ENCODE results near the gene SLCO4A1.

The SLCO4A1 gene

DNA sequence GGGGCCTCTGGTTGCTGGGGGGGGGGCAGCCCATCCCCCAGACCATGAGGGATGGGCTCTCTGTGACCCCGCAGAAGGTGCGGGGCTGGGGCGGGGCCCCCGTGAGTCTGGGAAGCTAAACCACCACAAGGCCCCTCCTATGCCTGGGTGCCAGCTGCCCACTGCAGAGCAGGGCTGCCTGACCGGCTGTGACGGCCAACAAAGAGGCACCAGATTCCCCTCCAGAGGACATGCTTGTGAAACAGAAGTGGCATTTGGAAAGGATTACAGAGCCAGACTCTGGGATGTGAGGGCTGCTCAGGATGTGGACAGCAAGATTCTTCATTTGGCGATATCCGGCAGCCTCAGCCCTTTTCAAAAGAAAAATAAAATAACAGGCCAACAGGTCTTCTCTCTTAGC lies 49.9 kb downstream of the SLCO4A1 start:
- H3K4me3 ChIP-seq (ENCODE audit: low read depth, low read length), result no peak overlapping the region
- TF ChIP-seq CTCF (IDR thresholded peaks at IDR 0.05; ENCODE audit: borderline replicate concordance, insufficient read depth, low read depth, low read length), result no peak

DNA sequence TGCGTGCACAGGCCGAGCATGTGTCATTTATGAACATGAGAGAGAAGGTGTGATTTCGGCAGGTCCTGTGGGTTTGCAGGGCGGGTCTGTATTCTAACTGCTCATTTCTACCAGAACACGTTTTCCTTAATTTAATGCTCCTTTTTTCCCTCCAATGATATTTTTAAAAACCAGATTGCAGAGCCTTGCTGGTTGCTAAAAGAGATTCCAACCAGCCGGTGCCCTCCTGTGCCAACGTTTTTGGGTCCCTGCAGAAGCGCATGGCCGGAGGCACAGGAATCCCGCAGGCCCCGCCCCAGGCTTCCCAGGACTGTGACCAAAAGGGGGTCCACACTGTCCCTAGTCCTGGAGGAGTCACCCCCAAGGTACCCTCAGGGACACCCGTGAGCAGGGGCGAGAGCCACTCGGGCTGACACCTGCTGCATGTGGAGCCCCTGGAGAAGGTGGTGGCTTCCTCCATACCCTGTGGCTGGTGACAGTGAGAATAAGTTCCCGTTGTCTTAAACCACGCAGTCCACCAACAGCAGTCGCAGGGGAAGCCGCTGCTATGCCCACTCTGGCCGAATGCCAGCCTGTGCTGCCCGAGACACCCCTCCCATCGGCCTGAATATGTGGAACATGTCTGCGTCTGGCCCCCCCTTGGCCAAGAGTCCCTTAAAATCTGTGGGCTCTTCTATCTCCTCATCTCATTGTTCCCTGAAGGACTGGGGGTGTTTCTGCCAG lies 50.7 kb downstream of the SLCO4A1 start:
- TF ChIP-seq CTCF (IDR thresholded peaks at IDR 0.05; ENCODE audit: borderline replicate concordance, insufficient read depth, low read depth, low read length), result no peak
- H3K4me3 ChIP-seq (ENCODE audit: low read depth, low read length), result no peak overlapping the region

GRCh38 chr20:62693524-62693922 lies 51.2 kb downstream of the SLCO4A1 start:
- TF ChIP-seq CTCF (IDR thresholded peaks at IDR 0.05; ENCODE audit: borderline replicate concordance, insufficient read depth, low read depth, low read length), result no peak
- H3K4me3 ChIP-seq (ENCODE audit: low read depth, low read length), result no peak overlapping the region

- no peak for TF ChIP-seq CTCF (IDR thresholded peaks at IDR 0.05; ENCODE audit: borderline replicate concordance, insufficient read depth, low read depth, low read length)
Observed at GRCh38 chr20:62694106-62694505, 51.8 kb downstream of the SLCO4A1 start.

GRCh38 chr20:62694868-62695267 lies 52.6 kb downstream of the SLCO4A1 start:
- TF ChIP-seq CTCF (IDR thresholded peaks at IDR 0.05; ENCODE audit: borderline replicate concordance, insufficient read depth, low read depth, low read length), result no peak
- H3K4me3 ChIP-seq (ENCODE audit: low read depth, low read length), result no peak overlapping the region

More at GRCh38 chr20:62694106-62694505, 51.8 kb downstream of the SLCO4A1 start:
- H3K4me3 ChIP-seq (ENCODE audit: low read depth, low read length), result no peak overlapping the region

DNA sequence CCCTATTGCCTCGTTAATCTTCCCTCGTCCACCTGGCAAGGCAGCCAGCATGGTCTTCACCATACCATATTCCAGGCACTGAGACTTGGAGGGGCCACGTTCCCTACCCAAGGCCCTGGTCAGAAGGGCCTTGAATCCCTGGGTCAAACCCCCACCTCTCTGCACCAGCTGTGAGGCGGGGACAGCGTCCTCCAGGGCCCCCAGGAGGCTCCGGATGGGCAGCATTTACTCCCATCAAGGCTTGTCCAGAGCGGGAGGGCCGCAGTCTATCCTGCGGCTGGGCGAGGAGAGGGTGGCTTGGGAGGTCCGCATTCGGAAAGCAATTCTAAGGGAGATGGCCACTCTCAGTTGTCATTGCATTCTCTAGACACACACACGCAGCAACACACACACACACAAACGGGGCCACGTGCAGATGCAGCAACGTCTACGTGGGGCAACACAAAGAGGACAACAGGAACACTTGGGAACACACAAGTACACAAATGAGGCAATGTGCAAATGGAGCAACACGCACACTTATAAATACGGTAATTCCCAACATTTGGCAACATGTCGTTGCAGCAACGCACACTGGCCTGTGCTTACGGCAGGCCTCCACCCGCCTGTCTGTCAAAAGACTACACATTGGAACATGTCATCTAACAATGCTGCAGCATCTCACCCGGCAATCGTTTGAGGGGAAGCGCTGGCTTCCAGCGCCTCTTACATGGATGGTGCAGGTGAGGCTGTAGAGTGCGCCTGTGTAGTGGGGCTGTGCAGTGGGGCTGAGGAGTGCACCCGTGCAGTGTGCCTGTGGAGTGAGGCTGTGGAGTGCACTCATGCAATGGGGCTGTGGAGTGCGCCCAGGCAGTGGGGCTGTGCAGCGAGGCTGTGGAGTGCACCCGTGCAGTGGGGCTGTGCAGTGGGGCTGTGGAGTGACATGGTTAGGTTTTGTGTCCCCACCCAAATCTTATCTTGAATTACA lies 53.4 kb downstream of the SLCO4A1 start:
- H3K4me3 ChIP-seq (ENCODE audit: low read depth, low read length), result no peak overlapping the region
- TF ChIP-seq CTCF (IDR thresholded peaks at IDR 0.05; ENCODE audit: borderline replicate concordance, insufficient read depth, low read depth, low read length), result no peak

Data from GM12875 (cell line).